ENCODE results near the gene SBNO2. TPM values are rescaled to one million over a fixed set of nuclear protein-coding genes. Genes with fewer than 3 reads are reported as not detected.
A peak's percentile ranks its signal among the peaks of the same experiment; 100 is the strongest.

The SBNO2 gene
- total RNA-seq, 1 donor from 2014 or later: 18.7 TPM

DNA sequence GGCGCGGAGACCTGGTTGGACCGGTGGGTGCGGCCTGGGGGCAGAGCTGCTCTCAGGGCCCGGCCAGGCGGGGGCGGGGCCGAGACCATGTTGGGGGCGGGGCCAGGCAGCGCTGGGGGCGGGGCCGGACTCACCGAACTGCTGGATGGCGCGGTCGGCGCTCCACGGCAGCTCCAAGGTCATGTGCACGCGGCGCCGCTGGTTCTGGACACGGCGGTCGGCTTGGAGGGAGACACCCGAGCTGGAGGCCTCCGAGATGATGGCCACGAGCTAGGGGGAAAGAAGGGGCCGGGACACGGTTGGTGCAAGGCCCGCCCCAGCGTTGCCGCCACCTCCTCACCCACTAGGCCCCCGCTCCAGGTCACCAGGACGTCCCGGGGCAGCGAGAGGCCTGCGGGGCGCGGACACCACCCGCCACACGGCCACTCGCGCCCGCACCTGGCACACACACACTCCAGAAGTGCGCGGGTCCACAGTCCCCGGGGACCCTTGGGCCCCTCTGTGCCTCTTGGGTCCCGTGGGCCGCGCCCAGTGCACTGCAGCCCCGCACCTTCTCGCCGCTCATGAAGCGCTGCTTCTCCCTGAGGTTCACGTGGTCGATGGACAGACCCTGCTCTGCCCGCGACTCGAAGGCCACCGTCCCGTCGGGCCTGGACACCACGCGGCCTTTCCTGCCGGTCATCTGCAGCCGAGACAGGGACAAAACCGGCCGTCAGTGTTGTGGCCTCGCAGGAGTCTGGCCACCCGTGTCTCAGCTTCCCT, 61.6 kb downstream of the SBNO2 start:
- ATAC-seq (peak; percentile 47), DNase-seq (peak; percentile 75)
- intact Hi-C loops (cut with micrococcal nuclease): loop anchor here (10.0 kb wide), 1 partner anchor 82 kb away; no protein-coding TSS in a partner anchor

DNA sequence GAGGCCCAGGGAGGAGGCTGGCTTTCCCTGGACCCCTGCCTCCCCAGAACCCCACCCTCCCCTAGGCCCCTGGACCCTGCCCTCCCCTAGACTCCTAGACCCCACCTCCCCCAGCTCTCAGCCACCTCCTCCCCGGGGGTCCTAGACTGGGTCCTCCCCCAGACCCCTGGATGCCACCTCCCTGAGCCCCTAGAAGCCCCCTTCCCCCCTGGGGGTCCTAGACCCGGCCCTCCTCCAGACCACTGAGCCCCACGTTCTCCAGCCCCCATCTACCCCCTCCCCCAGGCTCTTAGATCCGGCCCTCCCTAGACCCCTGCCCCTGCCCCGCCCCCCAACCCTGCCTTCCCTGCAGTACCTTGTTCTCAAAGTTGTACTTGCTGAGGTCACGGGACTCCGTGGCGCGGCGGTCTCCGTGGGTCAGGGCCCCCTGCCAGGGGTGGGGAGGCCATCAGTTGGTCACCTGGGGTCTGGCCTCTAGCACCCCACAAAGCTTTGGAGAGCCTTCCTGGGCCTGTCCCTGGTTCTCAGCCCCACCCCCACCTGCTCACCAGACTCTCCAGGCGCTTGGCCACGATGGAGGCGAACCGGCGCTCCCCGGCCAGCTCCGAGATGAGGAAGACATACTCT, 62.3 kb downstream of the SBNO2 start:
- DNase-seq (no peak), ATAC-seq (no peak)
- intact Hi-C loops (cut with micrococcal nuclease): loop anchor here (10.0 kb wide), 1 partner anchor 83 kb away; no protein-coding TSS in a partner anchor

DNA sequence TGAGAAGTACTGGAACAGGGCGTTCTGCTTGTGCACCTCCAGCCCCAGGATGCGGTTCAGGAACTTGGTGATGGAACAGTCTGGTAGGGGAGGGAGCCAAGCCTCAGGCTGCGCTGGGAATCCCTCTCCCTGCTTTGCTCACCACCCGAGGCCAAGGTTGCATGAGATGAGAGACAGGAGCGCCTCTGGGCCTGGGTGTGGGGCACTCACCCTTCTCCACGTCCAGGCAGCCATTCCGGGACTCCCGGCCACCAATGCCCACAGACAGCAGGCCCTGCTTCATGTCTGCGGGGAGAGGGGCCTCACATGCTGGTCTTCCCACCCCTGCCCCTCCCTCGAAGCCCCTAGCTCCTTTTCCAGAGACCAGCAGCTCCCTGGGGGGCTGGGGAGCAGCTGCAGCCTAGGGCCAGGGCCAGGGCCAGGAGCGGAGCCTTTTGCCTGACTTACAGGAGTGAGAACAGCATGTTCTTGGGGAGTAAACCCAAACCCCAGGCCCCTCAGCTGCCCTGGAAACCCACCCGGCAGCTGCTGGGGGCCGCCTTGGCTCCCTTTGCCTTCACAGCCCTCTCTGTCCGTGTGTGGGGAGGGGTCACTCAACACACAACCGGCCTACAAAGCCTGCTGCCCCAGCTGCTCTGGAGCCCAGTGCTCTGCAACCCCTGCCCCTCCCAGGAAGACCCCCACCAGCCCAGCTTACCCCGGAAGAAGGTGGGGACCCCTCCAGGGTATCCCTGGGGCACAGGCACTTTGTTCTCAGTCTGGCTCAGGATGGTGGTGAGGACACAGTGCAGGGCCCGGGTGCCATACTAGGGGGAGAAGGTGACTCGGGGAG, 63.0 kb downstream of the SBNO2 start:
- intact Hi-C loops (cut with micrococcal nuclease): loop anchor here (10.0 kb wide), 1 partner anchor 84 kb away; no protein-coding TSS in a partner anchor
- ATAC-seq: no peak
- no peak for DNase-seq

DNA sequence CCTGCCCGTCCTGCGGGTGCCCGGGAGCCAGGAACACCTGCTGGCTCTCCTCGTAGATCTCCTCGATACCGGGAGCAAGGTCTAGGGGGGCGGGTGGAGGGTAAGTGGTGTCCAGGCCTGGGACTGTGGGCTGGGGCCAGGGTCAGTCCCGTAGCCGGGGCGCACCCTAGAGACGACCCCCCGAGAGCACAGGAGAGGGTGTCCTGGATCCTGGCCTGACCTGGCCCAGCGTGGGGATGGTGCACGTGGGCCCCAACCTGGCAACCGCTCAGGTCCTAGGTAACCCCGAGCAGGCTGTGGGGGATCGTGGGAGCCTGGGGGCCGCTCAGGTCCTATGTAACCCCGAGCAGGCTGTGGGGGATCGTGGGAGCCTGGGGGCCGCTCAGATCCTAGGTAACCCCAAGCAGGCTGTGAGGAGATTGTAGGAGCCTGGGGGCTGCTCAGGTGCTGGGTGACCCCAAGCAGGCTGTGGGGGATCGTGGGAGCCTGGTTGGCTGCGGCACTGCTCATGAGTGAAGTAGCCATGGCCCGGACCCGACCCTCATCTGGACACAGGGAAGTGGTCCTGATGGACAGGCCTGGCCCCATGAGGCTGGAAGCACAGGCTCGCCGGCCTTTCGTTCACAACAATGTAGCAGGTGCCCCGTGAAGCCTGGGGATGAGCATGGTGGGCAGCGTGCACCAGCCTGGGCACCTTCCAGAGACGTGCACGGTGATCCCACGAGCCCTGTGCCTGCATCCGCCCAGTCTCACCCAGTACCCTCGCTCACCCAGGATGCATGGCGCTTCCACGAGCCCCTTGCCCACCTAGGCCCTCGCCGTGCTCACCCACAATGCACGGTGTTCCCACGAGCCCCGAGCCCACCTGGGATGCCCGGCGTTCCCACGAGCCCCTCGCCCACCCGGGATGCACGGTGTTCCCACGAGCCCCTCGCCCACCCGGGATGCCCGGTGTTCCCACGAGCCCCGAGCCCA, 64.1 kb downstream of the SBNO2 start:
- intact Hi-C loops (cut with micrococcal nuclease): loop anchor here (10.0 kb wide), 1 partner anchor 85 kb away; no protein-coding TSS in a partner anchor
- DNase-seq: no peak

DNA sequence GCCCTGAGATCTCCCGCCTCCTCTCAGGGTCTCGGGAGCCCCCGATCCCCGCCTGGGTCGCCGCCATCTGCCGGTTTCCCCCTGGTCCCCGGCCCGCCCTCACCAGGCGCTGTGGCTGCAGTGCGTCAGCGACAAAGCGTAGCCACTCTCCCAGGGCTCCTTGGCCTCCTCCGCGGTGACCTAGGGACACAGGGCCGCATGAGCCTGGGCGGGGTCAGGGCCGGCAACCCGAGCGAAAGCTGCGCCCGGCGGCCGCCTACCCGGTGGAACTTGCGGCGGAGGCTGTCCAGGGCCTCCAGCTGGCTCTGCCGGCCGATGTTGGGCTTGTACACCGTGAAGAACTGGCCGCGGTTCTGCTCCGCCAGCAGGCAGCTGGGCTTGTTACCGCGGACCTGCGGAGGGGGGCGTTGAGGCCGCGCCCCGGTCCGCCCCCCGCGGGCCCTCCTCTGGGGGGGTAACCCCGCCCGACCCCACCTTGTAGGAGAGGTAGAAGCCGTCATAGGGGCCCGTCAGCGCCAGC, 65.0 kb downstream of the SBNO2 start:
- intact Hi-C loops (cut with micrococcal nuclease): no loop called here
- DNase-seq: no peak
- ATAC-seq: no peak

More for the DNA sequence above, 64.1 kb downstream of the SBNO2 start:
- no peak for ATAC-seq

DNA sequence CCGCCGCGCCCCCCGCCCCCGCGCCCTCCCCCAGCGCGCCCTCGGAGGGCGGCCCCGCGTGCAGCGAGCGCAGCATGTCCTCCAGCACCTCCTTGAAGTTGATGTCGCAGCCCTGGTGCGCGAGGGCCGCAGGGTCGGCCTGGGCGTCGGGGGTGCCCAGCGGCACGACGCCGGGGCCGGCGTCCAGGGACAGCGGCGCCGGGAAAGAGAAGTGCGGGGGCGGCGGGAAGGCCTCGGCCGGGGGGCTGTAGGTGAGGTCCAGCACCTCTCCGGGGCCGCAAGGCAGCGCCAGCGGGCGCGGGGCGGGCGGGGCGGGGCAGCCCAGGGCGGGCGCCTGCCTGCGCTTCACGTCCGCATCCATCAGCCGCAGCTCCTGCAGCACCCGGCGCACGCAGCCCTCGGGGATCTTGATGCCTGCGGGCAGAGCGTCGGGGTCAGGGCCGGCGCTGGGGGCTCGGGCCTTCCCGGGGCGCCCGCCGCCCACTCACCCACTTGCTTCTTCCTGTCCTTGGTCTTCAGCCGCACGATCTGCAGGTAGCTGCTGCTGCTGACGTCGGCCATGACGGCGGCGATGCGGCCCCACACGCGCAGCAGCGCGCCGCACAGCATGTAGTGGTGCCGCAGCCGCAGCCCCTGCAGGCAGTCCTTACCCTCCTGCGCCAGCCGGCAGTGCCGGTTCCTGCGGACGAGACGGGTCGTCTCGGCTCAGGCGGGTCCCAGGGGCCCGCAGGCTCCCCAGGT, 65.6 kb downstream of the SBNO2 start:
- intact Hi-C loops (cut with micrococcal nuclease): no loop called here
- ATAC-seq (no peak), DNase-seq (no peak)

DNA sequence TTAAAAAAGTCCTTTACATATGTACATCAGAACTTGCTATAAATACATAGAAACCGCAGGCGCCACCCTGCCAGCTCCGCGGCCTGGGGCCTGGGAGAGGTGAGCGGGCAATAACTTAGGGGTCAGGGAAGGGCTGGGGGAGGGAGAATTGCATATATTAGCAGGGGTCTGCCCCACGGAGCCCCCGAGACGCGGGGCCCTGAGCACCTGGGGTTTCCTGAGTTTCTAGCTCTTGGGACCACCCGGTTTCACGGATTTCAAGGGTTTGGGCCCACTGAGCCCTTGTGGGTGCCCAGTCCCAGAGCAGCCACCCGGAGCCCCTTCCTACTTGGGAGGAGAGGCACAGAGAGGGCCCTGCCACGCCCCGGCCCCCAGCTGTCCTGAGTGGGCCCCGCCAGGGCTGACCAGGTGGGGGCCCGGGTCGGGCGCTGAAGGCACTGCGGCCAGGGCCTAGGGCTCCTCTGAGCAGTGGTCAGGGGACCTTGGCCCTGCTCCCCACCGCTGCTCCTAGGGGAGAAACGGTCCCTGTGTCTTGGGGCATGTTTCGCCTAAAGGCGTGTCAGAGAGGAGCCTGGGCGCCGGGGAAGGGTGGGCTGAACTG, 66.3 kb downstream of the SBNO2 start:
- intact Hi-C loops (cut with micrococcal nuclease): no loop called here
- ATAC-seq: no peak
- DNase-seq: no peak

DNA sequence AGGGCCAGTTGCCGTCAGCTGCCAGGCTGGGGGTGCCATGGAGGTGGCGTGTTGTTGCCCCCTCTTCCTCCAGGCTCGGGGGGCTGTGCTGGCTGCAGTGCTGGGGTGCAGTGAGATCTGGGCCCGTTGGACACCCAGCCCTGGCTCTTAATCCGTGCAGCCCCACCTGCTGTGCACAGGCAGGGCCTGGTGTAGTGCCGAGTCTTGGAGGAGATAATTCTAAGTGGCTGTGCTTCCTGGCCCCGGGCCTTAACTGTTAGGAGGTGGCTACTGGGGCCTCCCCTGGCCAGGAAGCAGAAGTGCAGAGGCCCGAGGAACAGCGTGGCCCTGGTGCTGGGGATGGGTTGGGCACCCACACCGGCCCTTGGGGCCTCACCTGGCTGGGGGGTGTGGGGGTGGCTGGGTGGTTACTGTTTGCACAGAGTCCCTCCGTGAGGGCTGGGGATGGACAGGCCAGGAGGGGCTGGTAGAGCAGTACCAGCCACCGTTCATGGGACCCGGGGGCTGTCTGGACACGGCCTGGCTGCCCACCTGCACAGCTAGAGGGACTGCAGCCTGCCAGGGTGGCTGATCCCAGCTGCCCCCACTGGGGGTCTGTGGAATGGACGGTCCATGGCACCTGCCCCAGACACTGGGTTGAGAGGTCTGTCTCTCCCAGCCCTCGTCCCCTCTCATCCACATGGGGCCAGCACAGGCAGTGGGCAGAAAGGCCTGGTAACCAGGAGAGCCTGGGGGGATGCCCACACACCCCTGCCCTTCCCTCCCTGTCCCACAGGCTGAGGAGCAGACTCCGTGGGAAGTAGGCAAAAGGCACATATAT, 67.0 kb downstream of the SBNO2 start:
- ATAC-seq (no peak), DNase-seq (no peak)
- intact Hi-C loops (cut with micrococcal nuclease): no loop called here

DNA sequence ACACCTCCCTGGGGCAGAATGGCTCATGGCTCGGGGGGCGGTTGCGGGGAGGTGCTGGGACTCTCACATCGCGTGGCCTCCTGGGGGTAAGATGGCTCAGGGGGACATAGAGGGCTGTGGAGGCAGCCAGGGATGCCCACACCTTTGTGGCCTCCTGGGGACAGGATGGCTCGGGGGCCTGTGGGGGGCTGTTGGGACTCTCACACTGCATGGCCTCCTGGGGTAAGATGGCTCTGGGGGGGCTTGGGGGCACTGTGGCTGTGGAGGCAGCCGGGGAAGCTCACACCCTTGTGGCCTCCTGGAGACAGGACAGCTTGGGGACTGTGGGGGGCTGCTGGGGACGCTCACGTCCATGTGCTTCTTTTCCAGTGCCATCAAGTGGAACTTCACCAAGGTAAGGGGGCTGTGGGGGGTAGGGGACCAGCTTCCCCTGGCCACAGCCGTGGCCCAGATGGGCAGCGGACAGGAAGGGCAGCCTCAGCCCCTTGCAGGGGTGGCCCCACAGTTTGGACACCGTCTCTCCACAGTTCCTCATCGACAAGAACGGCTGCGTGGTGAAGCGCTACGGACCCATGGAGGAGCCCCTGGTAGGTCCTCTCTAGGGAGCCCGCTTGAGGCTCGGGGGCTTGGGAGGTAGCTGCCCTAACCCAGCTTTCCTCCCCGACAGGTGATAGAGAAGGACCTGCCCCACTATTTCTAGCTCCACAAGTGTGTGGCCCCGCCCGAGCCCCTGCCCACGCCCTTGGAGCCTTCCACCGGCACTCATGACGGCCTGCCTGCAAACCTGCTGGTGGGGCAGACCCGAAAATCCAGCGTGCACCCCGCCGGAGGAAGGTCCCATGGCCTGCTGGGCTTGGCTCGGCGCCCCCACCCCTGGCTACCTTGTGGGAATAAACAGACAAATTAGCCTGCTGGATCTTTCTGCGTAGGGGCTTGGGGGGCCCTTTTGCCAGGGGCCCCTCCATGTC, 67.9 kb downstream of the SBNO2 start:
- intact Hi-C loops (cut with micrococcal nuclease): no loop called here
- ATAC-seq: no peak
- DNase-seq: no peak

DNA sequence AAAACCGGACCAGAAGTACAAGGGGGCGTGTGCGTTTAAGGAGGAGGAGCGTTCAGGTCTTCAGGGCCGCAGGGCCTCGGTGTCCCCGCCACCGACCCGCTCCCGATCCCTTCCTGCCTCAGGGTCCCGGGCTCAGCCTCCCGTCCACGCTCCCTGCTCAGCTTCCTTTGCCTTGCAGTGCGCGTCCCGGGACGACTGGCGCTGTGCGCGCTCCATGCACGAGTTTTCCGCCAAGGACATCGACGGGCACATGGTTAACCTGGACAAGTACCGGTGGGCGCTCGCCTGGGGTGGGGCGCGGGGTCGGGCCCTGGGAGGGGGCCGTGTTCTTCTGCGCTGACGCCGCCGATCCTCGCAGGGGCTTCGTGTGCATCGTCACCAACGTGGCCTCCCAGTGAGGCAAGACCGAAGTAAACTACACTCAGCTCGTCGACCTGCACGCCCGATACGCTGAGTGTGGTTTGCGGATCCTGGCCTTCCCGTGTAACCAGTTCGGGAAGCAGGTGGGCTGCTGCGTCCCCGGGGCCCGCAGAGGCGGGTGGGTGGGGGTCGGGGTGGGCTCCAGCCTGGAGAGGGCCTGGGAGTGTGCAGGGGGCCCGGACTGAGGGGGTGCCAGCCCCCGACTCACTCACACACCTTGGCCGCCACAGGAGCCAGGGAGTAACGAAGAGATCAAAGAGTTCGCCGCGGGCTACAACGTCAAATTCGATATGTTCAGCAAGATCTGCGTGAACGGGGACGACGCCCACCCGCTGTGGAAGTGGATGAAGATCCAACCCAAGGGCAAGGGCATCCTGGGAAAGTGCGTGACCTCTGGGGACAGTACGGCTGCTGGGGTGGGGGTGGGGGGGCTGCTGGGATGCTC, 68.8 kb downstream of the SBNO2 start:
- intact Hi-C loops (cut with micrococcal nuclease): no loop called here
- DNase-seq: peak; percentile 58
- ATAC-seq: no peak

DNA sequence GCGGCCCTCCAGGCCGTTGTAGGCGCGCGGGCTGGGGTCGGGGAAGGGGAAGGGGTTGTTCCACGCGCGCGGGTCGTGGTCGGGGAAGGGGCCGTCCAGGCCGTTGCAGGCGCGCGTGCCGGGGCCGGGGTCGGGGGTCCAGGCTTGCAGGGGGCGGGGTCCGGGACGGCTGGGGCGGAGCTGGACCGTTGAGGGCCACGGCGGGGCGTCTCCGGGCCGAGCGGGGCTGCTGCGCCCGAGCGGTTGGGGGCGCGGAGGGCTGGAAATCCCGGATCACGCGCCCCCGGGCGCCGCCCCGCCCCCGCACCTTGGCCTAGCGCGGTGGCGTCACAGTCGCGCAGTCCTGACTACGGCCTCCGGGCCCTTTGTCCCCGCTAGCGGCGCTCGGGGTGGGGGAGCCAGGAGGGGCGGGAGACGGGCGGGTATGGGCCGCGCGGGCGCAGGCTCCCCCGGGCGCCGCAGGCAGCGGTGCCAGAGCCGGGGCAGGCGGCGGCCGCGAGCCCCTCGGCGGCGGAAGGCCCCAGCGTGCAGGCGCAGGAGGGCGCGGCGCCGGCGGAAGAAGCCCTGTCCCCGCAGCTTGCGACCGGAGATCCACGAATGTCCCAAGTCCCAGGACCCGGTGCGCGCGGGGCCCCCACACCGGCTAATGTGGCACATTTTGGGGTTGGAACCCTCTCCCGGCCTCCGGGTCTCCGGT, 69.6 kb downstream of the SBNO2 start:
- ATAC-seq (peak; percentile 52), DNase-seq (peak; percentile 87)
- intact Hi-C loops (cut with micrococcal nuclease): no loop called here

DNA sequence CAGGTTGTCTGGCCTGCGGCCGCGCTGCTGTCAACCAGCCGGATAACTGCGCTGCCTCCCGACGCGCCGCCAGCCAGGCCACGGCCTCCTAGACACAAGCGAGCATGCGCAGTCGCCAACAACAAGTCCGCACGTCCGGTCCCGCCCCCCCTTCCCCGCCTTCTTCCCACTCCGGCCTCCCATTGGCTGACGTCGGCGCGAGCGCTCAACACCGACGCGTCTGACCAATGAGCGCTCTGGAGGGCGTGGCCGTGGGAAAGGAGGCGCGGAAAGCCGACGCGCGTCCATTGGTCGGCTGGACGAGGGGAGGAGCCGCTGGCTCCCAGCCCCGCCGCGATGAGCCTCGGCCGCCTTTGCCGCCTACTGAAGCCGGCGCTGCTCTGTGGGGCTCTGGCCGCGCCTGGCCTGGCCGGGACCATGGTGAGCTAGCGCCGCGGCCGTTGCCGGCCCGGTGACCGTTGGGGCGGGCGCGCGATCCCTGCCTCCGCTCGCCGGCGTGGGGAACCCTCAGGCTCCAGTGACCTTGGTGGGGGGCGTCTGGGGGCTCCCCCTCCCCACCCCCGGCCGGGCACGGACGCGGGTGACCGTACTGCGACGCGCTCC, 70.3 kb downstream of the SBNO2 start, which contains the start of gene GPX4:
Gene GPX4 (plus strand): TSS at position 287 of the 603 bp plus-strand sequence. CDS start 50 bp downstream, at position 337.
- intact Hi-C loops (cut with micrococcal nuclease): no loop called here
- peak; percentile 87 for ATAC-seq
- peak; percentile 100 for DNase-seq

DNA sequence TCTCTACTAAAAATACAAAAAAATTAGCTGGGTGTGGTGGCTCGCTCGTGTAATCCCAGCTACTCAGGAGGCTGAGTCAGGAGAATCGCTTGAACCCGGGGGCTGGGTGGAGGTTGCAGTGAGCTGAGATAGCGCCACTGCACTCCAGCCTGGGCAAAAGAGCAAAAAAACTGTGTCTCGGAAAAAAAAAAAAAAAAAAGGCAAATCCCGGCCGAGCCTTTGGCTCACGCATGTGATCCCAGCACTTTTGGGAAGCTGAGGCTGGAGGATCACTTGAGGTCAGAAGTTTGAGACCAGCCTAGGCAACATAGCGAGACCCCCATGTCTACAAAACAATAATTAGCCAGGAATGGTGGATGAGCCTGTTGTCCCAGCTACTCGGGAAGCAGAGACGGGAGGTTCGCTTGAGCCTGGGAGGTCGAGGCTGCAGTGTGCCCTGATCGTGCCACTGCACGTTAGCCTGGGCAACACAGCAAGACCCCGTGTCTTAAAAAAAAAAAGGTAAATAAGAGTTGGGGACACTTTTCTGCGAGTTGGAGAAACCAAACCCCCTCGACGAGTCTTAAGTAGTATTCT, 70.8 kb downstream of the SBNO2 start:
- ATAC-seq: no peak
- intact Hi-C loops (cut with micrococcal nuclease): no loop called here
- no peak for DNase-seq
